GM18508 (cell line): ENCODE measurements around the gene MIER2.

ENCODE experiments used
- ATAC-seq: cut with Tn5 transposase; IDR thresholded peaks from one replicate; pipeline ENCODE4 v1.9.1; 2021; ENCODE audit warnings: moderate number of reproducible peaks; ENCODE audit not compliant: insufficient read depth, unreplicated experiment

MIER2 gene

GRCh38 chr19:378706-379105 is 34.1 kb upstream of the MIER2 start:
- no peak for ATAC-seq

- ATAC-seq: no peak
Observed at GRCh38 chr19:377801-378581, 33.4 kb upstream of the MIER2 start.

- no peak for ATAC-seq
Observed at GRCh38 chr19:376111-376470, 31.5 kb upstream of the MIER2 start.

GRCh38 chr19:375395-376110 is 31.0 kb upstream of the MIER2 start:
- no peak for ATAC-seq

- ATAC-seq: no peak
Observed at GRCh38 chr19:374886-375235, 30.3 kb upstream of the MIER2 start.

- ATAC-seq: no peak
Observed at GRCh38 chr19:374183-374885, 29.7 kb upstream of the MIER2 start.

- ATAC-seq: no peak
Observed at GRCh38 chr19:373391-374182, 29.0 kb upstream of the MIER2 start.

GRCh38 chr19:372306-372890 is 27.8 kb upstream of the MIER2 start:
- ATAC-seq: no peak

GRCh38 chr19:371501-372168 is 27.0 kb upstream of the MIER2 start:
- ATAC-seq: no peak

- ATAC-seq: no peak
Observed at GRCh38 chr19:370641-371330, 26.2 kb upstream of the MIER2 start.

GRCh38 chr19:369876-370275 is 25.3 kb upstream of the MIER2 start:
- ATAC-seq: no peak

- ATAC-seq: no peak
Observed at GRCh38 chr19:369256-369655, 24.7 kb upstream of the MIER2 start.

- no peak for ATAC-seq
Observed at GRCh38 chr19:368630-369024, 24.0 kb upstream of the MIER2 start.

GRCh38 chr19:367963-368629 is 23.5 kb upstream of the MIER2 start:
- no peak for ATAC-seq

- no peak for ATAC-seq
Observed at GRCh38 chr19:367561-367960, 23.0 kb upstream of the MIER2 start.

GRCh38 chr19:366951-367350 is 22.4 kb upstream of the MIER2 start:
- ATAC-seq: no peak

- ATAC-seq: no peak
Observed at GRCh38 chr19:366205-366783, 21.7 kb upstream of the MIER2 start.
